ENCODE measurements around the gene SLC25A39. TPM values are rescaled to one million over a fixed set of nuclear protein-coding genes. Genes with fewer than 3 reads are reported as not detected.

The SLC25A39 gene
- total RNA-seq, 1 donor from 2014 or later: 146 TPM

GRCh38 chr17:44327715-44328449 is 3.3 kb upstream of the SLC25A39 start:
- no peak overlapping the region for H3K4me3 ChIP-seq (ENCODE audit: low read depth, low read length)
- H3K27me3 ChIP-seq (ENCODE audit: control insufficient read depth, insufficient read depth, low read length): no peaks in the 10 kb centered on the region
- no peak for DNase-seq (ENCODE audit: low read depth)
- no peaks in the 10 kb centered on the region for H3K36me3 ChIP-seq (ENCODE audit: control insufficient read depth, insufficient read depth, low read length)
- no peak for TF ChIP-seq CTCF (IDR thresholded peaks at IDR 0.05; ENCODE audit: insufficient read depth, low read length, poor library complexity, severe bottlenecking)

- no peak for TF ChIP-seq CTCF (IDR thresholded peaks at IDR 0.05; ENCODE audit: insufficient read depth, low read length, poor library complexity, severe bottlenecking)
- peak; percentile 88 for DNase-seq (ENCODE audit: low read depth)
- no peaks in the 10 kb centered on the region for H3K36me3 ChIP-seq (ENCODE audit: control insufficient read depth, insufficient read depth, low read length)
Measured at GRCh38 chr17:44326861-44327444, 2.3 kb upstream of the SLC25A39 start.

GRCh38 chr17:44324092-44324570 is 492 bp downstream of the SLC25A39 start:
- H3K4me3 ChIP-seq (ENCODE audit: low read depth, low read length): peak overlapping the region; percentile 92
- no peak for DNase-seq (ENCODE audit: low read depth)
- H3K36me3 ChIP-seq (ENCODE audit: control insufficient read depth, insufficient read depth, low read length): no peaks in the 10 kb centered on the region
- TF ChIP-seq CTCF (IDR thresholded peaks at IDR 0.05; ENCODE audit: insufficient read depth, low read length, poor library complexity, severe bottlenecking): no peak
- no peaks in the 10 kb centered on the region for H3K27me3 ChIP-seq (ENCODE audit: control insufficient read depth, insufficient read depth, low read length)

More at GRCh38 chr17:44326861-44327444, 2.3 kb upstream of the SLC25A39 start:
- H3K27me3 ChIP-seq (ENCODE audit: control insufficient read depth, insufficient read depth, low read length): no peaks in the 10 kb centered on the region
- H3K4me3 ChIP-seq (ENCODE audit: low read depth, low read length): no peak overlapping the region

- no peak for TF ChIP-seq CTCF (IDR thresholded peaks at IDR 0.05; ENCODE audit: insufficient read depth, low read length, poor library complexity, severe bottlenecking)
- H3K4me3 ChIP-seq (ENCODE audit: low read depth, low read length): peak overlapping the region; percentile 92
- no peak for DNase-seq (ENCODE audit: low read depth)
- no peaks in the 10 kb centered on the region for H3K36me3 ChIP-seq (ENCODE audit: control insufficient read depth, insufficient read depth, low read length)
- H3K27me3 ChIP-seq (ENCODE audit: control insufficient read depth, insufficient read depth, low read length): no peaks in the 10 kb centered on the region
Measured at GRCh38 chr17:44323359-44324091, 1.1 kb downstream of the SLC25A39 start.

GRCh38 chr17:44322236-44322895 is 2.3 kb downstream of the SLC25A39 start:
- H3K27me3 ChIP-seq (ENCODE audit: control insufficient read depth, insufficient read depth, low read length): peaks cover 1% of the 10 kb centered on the region
- no peak for DNase-seq (ENCODE audit: low read depth)
- H3K4me3 ChIP-seq (ENCODE audit: low read depth, low read length): no peak overlapping the region
- TF ChIP-seq CTCF (IDR thresholded peaks at IDR 0.05; ENCODE audit: insufficient read depth, low read length, poor library complexity, severe bottlenecking): no peak
- no peaks in the 10 kb centered on the region for H3K36me3 ChIP-seq (ENCODE audit: control insufficient read depth, insufficient read depth, low read length)
